ENCODE data around the gene AUTS2.

GRCh38 chr7:70679661-70680060 is 1081.4 kb downstream of the AUTS2 start:
- TF ChIP-seq TCF12 (IDR thresholded peaks at IDR 0.05; ENCODE audit: low read depth, low read length) (no peak), POLR2AphosphoS5 (IDR thresholded peaks at IDR 0.05; ENCODE audit: low read depth, low read length) (no peak), CHD1 (IDR thresholded peaks at IDR 0.05; ENCODE audit: low read depth, low read length) (no peak), SRF (IDR thresholded peaks at IDR 0.05; ENCODE audit: low read depth, low read length) (no peak), POLR2A (IDR thresholded peaks at IDR 0.05; ENCODE audit: control extremely low read depth in 1 of 2, low read depth in 2 of 2, low read length in 2 of 2) (no peak), SUZ12 (IDR thresholded peaks at IDR 0.05; ENCODE audit: low read length) (no peak), EP300 (IDR thresholded peaks at IDR 0.05; ENCODE audit: borderline replicate concordance in 1 of 2, low read depth in 2 of 2, low read length in 2 of 2) (no peak), CREB1 (IDR thresholded peaks at IDR 0.05) (no peak), SP4 (IDR thresholded peaks at IDR 0.05; ENCODE audit: low read length) (no peak), KDM5A (IDR thresholded peaks at IDR 0.05; ENCODE audit: low read length) (no peak), SIN3A (conservative IDR thresholded peaks at IDR 0.05 in 1 of 2, IDR thresholded peaks at IDR 0.05 in 1 of 2; ENCODE audit: low read depth in 1 of 2, low read length in 2 of 2) (no peak)
- TF ChIP-seq, protein P1, sequence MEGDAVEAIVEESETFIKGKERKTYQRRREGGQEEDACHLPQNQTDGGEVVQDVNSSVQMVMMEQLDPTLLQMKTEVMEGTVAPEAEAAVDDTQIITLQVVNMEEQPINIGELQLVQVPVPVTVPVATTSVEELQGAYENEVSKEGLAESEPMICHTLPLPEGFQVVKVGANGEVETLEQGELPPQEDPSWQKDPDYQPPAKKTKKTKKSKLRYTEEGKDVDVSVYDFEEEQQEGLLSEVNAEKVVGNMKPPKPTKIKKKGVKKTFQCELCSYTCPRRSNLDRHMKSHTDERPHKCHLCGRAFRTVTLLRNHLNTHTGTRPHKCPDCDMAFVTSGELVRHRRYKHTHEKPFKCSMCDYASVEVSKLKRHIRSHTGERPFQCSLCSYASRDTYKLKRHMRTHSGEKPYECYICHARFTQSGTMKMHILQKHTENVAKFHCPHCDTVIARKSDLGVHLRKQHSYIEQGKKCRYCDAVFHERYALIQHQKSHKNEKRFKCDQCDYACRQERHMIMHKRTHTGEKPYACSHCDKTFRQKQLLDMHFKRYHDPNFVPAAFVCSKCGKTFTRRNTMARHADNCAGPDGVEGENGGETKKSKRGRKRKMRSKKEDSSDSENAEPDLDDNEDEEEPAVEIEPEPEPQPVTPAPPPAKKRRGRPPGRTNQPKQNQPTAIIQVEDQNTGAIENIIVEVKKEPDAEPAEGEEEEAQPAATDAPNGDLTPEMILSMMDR (IDR thresholded peaks at IDR 0.05; ENCODE audit: control extremely low read depth in 1 of 3, insufficient read depth in 1 of 3, low read depth in 1 of 3, low read length in 3 of 3): no peak
- TF ChIP-seq, protein P2, sequence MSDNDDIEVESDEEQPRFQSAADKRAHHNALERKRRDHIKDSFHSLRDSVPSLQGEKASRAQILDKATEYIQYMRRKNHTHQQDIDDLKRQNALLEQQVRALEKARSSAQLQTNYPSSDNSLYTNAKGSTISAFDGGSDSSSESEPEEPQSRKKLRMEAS (IDR thresholded peaks at IDR 0.05): no peak
